ENCODE measurements around the gene ADGRG1. TPM values are rescaled to one million over a fixed set of nuclear protein-coding genes. Genes with fewer than 3 reads are reported as not detected.

Gene ADGRG1
- total and polyA plus RNA-seq, 2 donors (not counting 1 experiment from before 2014, with no cell fraction given), result 0.20 to 0.61 TPM

DNA sequence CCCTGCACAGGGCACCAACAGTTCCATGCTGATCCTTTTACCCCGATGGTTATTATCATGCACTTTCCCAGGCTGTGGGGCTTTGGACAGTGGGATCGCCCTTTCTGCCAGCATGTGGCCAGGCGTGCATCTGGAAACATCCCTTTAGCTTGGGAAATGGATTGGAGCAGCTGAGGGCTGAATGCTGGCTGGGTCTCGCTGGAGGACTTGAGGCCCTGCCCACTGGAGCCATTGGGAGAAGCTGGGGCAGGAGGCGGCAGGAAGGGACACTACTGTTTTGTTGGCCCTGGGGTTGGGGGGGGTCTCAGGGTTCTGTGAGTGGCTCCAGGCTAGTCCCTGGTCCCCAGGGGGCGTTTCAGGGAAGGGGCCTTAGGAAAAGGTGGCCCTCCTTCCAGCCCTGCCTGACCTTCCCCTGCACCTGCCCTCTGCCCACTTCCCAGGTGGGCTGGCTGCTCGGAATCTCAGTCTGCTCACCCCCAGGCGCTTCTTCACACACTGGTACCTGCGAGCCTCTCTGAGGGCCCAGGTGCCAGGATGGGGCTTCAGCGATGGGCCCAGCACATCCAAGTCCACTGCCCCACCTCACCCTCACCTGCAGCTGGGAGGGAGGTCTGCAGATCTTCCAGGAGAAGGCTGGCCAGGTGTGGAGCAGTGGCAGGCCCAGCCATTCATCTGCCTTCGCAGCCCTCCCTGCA, 38.1 kb downstream of the ADGRG1 start:
- Histone ChIP-seq H3K4me1 (ENCODE audit: control insufficient read depth in 2 of 2, insufficient read depth in 2 of 2, low read length in 2 of 2) (no peaks in the 10 kb centered on the region), H3K4me2 (replicated peaks; ENCODE audit: low read depth, low read length, poor library complexity, severe bottlenecking) (no peak overlapping the region), H3K36me3 (replicated peaks in 1 of 2; ENCODE audit: control extremely low read depth in 1 of 2, control insufficient read depth in 1 of 2, extremely low read depth in 1 of 2, insufficient read depth in 2 of 2, low read length in 1 of 2) (no peaks in the 10 kb centered on the region), H4K20me1 (ENCODE audit: control insufficient read depth, insufficient read depth, low read length, poor library complexity, severe bottlenecking) (no peaks in the 10 kb centered on the region), H3K79me2 (ENCODE audit: control insufficient read depth, insufficient read depth, low read length) (no peaks in the 10 kb centered on the region), H3K9ac (ENCODE audit: low read length) (no peak overlapping the region), H2AFZ (ENCODE audit: insufficient read depth, low read depth, low read length, poor library complexity, severe bottlenecking) (no peak overlapping the region), H3K9me3 (ENCODE audit: control extremely low read depth in 1 of 3, control insufficient read depth in 2 of 3, insufficient read depth in 1 of 3, low read length in 2 of 3) (peaks cover 0 to 3% (median 0%) of the 10 kb centered on the region in 3 donors), H3K27me3 (replicated peaks in 1 of 4; ENCODE audit: control extremely low read depth in 1 of 4, control insufficient read depth in 3 of 4, insufficient read depth in 4 of 4, low read length in 3 of 4) (no peaks in the 10 kb centered on the region), H3K27ac (ENCODE audit: low read length in 2 of 2) (no peak overlapping the region), H3K4me3 (ENCODE audit: control extremely low read depth in 1 of 5, extremely low read depth in 1 of 5, insufficient read depth in 1 of 5, low read depth in 2 of 5, low read length in 4 of 5) (no peak overlapping the region)
- intact Hi-C loops (cut with micrococcal nuclease), result no loop called here
- no peak for ATAC-seq (ENCODE audit: low read depth)
- H3K4me3 Mint-ChIP-seq, result no peak overlapping the region
- DNase-seq, result no peak
- CTCF ChIA-PET, result no interaction called here
- WGBS (ENCODE audit: insufficient coverage), result 94% methylated on average over 9 of the region's 11 CpGs
- H3K27ac Mint-ChIP-seq, result no peak overlapping the region
- no peaks in the 10 kb centered on the region for H3K4me1 Mint-ChIP-seq
- H3K9me3 Mint-ChIP-seq (ENCODE audit: insufficient read depth), result no peaks in the 10 kb centered on the region
- POLR2A ChIA-PET, result interaction anchor here (0.6 kb wide), 1 partner anchor 837 kb away, joined by 3 read pairs; no protein-coding TSS in a partner anchor
- H3K27me3 Mint-ChIP-seq, result peaks cover 14% of the 10 kb centered on the region
- no peak for TF ChIP-seq EZH2 (IDR thresholded peaks at IDR 0.05; ENCODE audit: borderline replicate concordance, insufficient read depth, low read depth, low read length, poor library complexity, severe bottlenecking)
- TF ChIP-seq, protein P1, sequence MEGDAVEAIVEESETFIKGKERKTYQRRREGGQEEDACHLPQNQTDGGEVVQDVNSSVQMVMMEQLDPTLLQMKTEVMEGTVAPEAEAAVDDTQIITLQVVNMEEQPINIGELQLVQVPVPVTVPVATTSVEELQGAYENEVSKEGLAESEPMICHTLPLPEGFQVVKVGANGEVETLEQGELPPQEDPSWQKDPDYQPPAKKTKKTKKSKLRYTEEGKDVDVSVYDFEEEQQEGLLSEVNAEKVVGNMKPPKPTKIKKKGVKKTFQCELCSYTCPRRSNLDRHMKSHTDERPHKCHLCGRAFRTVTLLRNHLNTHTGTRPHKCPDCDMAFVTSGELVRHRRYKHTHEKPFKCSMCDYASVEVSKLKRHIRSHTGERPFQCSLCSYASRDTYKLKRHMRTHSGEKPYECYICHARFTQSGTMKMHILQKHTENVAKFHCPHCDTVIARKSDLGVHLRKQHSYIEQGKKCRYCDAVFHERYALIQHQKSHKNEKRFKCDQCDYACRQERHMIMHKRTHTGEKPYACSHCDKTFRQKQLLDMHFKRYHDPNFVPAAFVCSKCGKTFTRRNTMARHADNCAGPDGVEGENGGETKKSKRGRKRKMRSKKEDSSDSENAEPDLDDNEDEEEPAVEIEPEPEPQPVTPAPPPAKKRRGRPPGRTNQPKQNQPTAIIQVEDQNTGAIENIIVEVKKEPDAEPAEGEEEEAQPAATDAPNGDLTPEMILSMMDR (IDR thresholded peaks at IDR 0.05), result no peak

DNA sequence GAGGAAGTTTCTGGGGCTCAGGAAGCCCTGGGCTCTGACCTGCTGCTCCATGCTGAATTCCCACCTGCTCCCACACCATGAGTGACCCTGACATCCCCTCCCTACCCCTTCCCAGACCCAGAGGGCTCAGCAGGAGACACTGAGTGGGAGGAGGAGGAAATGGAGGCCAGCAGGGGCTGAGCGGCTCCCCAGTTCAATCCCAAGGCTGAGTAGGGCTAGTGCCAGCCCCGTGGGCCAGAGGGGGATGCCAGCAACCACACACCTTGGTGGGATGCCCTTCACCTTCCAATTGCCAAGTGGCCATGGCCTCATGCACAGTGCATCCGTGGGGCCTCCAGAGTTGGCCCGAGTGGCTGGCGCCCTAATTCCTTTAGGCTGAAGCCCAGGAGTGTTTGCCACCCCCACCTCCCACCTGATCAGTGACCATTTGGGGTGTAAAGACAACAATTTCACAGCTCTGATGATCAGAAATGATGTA, 38.7 kb downstream of the ADGRG1 start:
- Histone ChIP-seq H3K4me2 (replicated peaks; ENCODE audit: low read depth, low read length, poor library complexity, severe bottlenecking) (no peak overlapping the region), H3K27me3 (replicated peaks in 1 of 4; ENCODE audit: control extremely low read depth in 1 of 4, control insufficient read depth in 3 of 4, insufficient read depth in 4 of 4, low read length in 3 of 4) (no peaks in the 10 kb centered on the region), H3K36me3 (replicated peaks in 1 of 2; ENCODE audit: control extremely low read depth in 1 of 2, control insufficient read depth in 1 of 2, extremely low read depth in 1 of 2, insufficient read depth in 2 of 2, low read length in 1 of 2) (no peaks in the 10 kb centered on the region), H3K4me1 (ENCODE audit: control insufficient read depth in 2 of 2, insufficient read depth in 2 of 2, low read length in 2 of 2) (no peaks in the 10 kb centered on the region), H4K20me1 (ENCODE audit: control insufficient read depth, insufficient read depth, low read length, poor library complexity, severe bottlenecking) (no peaks in the 10 kb centered on the region), H3K4me3 (ENCODE audit: control extremely low read depth in 1 of 5, extremely low read depth in 1 of 5, insufficient read depth in 1 of 5, low read depth in 2 of 5, low read length in 4 of 5) (no peak overlapping the region), H2AFZ (ENCODE audit: insufficient read depth, low read depth, low read length, poor library complexity, severe bottlenecking) (no peak overlapping the region), H3K9me3 (ENCODE audit: control extremely low read depth in 1 of 3, control insufficient read depth in 2 of 3, insufficient read depth in 1 of 3, low read length in 2 of 3) (no peaks in the 10 kb centered on the region), H3K79me2 (ENCODE audit: control insufficient read depth, insufficient read depth, low read length) (no peaks in the 10 kb centered on the region), H3K27ac (ENCODE audit: low read length in 2 of 2) (no peak overlapping the region), H3K9ac (ENCODE audit: low read length) (no peak overlapping the region)
- no peak for DNase-seq
- no peak for ATAC-seq (ENCODE audit: low read depth)
- no peak for TF ChIP-seq EZH2 (IDR thresholded peaks at IDR 0.05; ENCODE audit: borderline replicate concordance, insufficient read depth, low read depth, low read length, poor library complexity, severe bottlenecking)
- TF ChIP-seq, protein P1 (IDR thresholded peaks at IDR 0.05), result no peak
- intact Hi-C loops (cut with micrococcal nuclease), result no loop called here
- CTCF ChIA-PET, result interaction anchor here (0.6 kb wide), 1 partner anchor 77 kb away, joined by 3 read pairs; no protein-coding TSS in a partner anchor
- POLR2A ChIA-PET, result no interaction called here
- Mint-ChIP-seq H3K9me3 (ENCODE audit: insufficient read depth) (no peaks in the 10 kb centered on the region), H3K4me3 (no peak overlapping the region), H3K27ac (no peak overlapping the region), H3K27me3 (peaks cover 15% of the 10 kb centered on the region), H3K4me1 (no peaks in the 10 kb centered on the region)
- WGBS (ENCODE audit: insufficient coverage), result 91% methylated on average over 5 of the region's 5 CpGs

Data from B cell (primary cell).